Activated B cell treated with CpG ODN at 0.5 μM for 24 hours (primary cell): ENCODE measurements around the gene LCN6. TPM values are rescaled to one million over a fixed set of nuclear protein-coding genes. Genes with fewer than 3 reads are reported as not detected.

Source experiments
- ATAC-seq: fragments of 200-7000 bp; cut with Tn5 transposase; one replicate; pipeline ENCODE4 v1.10.0; 2021; ENCODE audit warnings: low read depth, mild to moderate bottlenecking, moderate library complexity
- CTCF ChIA-PET: fragments of 350-600 bp; sonication (Branson Sonifier 250); formaldehyde crosslinking; loops from one replicate; lab custom pipeline; 2021; ENCODE audit warnings: antibody characterized with exemption; lab: Charles Lee
- POLR2A ChIA-PET: fragments of 350-600 bp; sonication (Branson Sonifier 250); formaldehyde crosslinking; loops from one replicate; lab custom pipeline; 2021; ENCODE audit warnings: antibody characterized with exemption; lab: Charles Lee
- DNase-seq: peaks from one replicate; pipeline ENCODE4 v3.0.0; 2022
- H3K27ac Mint-ChIP-seq: one replicate; pipeline ENCODE4 v1.8.0; 2020; ENCODE audit warnings: mixed read lengths
- H3K27me3 Mint-ChIP-seq: one replicate; pipeline ENCODE4 v1.8.0; 2021; ENCODE audit warnings: mixed read lengths
- H3K36me3 Mint-ChIP-seq: one replicate; pipeline ENCODE4 v1.8.0; 2021; ENCODE audit warnings: low read depth, mixed read lengths
- H3K4me1 Mint-ChIP-seq: one replicate; pipeline ENCODE4 v1.8.0; 2021; ENCODE audit warnings: mixed read lengths
- H3K4me3 Mint-ChIP-seq: one replicate; pipeline ENCODE4 v1.8.0; 2020; ENCODE audit warnings: mild to moderate bottlenecking, mixed read lengths
- H3K9me3 Mint-ChIP-seq: one replicate; pipeline ENCODE4 v1.8.0; 2020; ENCODE audit warnings: mixed read lengths
- CTCF ChIP-seq: fragments of 200-600 bp; IDR thresholded peaks from one replicate; pipeline ENCODE4 v1.8.0; 2022; ENCODE audit warnings: antibody characterized with exemption, mild to moderate bottlenecking
- intact Hi-C: fragments of 100-400 bp; cut with micrococcal nuclease; formaldehyde crosslinking; loops from one replicate; pipeline ENCODE4 v1.15.1; 2024
- total RNA-seq: library from RNA; stranded (reverse); gene quantifications from 2 replicates; pipeline ENCODE4 v1.2.3, GENCODE V29; 2022

The LCN6 gene
- total RNA-seq, 1 donor from 2014 or later = not detected

DNA sequence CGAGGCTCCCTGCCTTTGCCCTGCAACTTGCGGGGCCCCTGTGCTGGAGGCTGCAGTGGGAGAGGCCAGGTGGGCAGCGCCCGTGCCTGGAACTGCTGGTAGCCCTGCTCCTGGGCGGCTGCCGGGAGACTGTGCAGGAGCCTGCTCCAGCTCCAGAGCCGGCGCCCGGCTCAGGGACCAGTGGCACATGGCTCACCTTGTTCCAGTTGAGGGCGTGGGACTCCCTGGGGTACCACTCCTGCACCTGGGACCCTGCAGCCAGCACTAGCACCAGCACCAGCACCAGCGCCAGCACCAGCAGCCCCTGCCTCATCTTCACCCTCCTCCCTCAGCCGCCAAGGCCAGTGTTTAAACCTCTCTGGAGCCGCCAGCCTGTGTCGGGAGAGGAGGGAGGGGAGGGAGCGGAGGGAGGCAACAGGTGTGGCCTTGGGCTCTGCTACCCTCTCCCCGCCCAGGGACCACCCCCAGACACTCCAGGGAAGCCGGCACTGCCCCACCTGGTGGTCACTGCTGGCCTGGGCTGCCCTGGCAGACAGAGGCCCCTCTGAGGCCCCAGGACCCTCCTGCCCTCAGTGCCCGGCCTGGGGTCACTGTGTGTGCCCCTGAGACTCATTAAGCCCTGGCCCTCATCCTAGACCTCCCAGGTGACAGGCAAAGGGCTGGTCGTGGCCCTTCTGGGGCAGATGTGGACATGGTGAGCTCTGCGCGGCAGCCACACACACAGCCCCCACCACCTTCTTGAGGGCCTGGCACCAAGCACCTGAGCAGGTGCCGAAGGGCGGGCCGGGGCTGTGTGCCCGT is 5.5 kb downstream of the LCN6 start, which contains the start of gene LCN10:
Gene LCN10 (minus strand): TSS at position 350 of the 801 bp plus-strand sequence. CDS start 37 bp downstream, at position 313.
- ATAC-seq = no peak
- POLR2A ChIA-PET = interaction anchor here (1.9 to 4.4 kb wide), 5 partner anchors 8 to 344 kb away, joined by 5 to 86 read pairs (median 15); partner anchors contain the start of genes LCN8 and MAN1B1

DNA sequence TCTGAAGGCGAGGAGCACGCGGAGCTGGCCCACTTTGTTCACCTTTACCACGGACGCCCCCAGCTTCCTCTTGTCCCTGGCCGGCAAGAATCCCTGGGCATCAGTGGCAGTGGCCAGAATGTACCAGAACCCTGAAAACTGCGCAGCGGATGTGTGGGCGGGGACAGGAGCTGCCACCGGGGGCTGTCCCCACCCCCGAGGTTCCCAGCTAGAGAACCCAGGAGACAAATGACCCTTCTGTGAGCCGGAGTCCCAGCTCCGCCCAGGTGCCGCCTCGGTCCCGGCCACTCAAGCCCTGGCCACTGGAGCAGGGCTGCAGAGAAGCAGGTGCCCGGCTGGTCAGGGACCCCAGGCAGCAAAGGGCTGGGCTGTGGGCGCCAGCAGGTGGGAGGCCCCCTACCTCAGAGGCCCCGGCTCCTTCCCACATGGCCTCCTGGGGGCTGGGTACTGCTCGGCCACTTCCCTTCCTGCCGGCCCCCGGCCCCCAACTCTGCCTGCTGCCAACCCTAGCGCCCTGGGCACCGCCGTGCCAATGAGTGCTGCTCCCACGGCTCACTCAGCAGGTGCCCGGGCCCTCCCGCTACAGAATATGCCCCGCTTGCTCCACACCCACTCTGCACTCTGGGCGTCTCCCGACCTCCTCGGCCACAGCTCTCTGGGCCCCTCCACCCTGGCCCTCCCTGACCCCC is 6.3 kb downstream of the LCN6 start:
- POLR2A ChIA-PET = interaction anchor here (0.7 to 4.4 kb wide), 9 partner anchors 9 to 459 kb away, joined by 3 to 86 read pairs (median 5); partner anchors contain the start of genes LCN8, MAN1B1 and TPRN
- H3K4me3 Mint-ChIP-seq = peak overlapping the region; percentile 86

More for the DNA sequence above, 5.5 kb downstream of the LCN6 start, which contains the start of gene LCN10:
- H3K4me1 Mint-ChIP-seq = peaks cover 51% of the 10 kb centered on the region
- peak within 1 kb of the TSS; percentile 74 for H3K27ac Mint-ChIP-seq
- intact Hi-C loops = loop anchor here (1.0 kb wide), 1 partner anchor 14 kb away; no protein-coding TSS in a partner anchor
- CTCF ChIA-PET = interaction anchor here (2.1 kb wide), 1 partner anchor 14 kb away, joined by 14 read pairs; no protein-coding TSS in a partner anchor
- no peaks in the 10 kb centered on the region for H3K9me3 Mint-ChIP-seq
- H3K36me3 Mint-ChIP-seq = peaks cover 19% of the 10 kb centered on the region
- H3K4me3 Mint-ChIP-seq = peak within 1 kb of the TSS; percentile 86
- no peaks in the 10 kb centered on the region for H3K27me3 Mint-ChIP-seq
- no peak for TF ChIP-seq CTCF
- no peak for DNase-seq

GRCh38 chr9:136740971-136741882 is 7.1 kb downstream of the LCN6 start:
- ATAC-seq (peak; percentile 18), DNase-seq (no peak)
- Mint-ChIP-seq H3K9me3 (no peaks in the 10 kb centered on the region), H3K27me3 (no peaks in the 10 kb centered on the region), H3K4me1 (peaks cover 46% of the 10 kb centered on the region), H3K27ac (peak overlapping the region; percentile 73), H3K4me3 (peak overlapping the region; percentile 86), H3K36me3 (peaks cover 20% of the 10 kb centered on the region)
- TF ChIP-seq CTCF = no peak
- intact Hi-C loops = loop anchor here (1.0 kb wide), 1 partner anchor 8 kb away; no protein-coding TSS in a partner anchor
- ChIA-PET POLR2A (interaction anchor here (0.7 to 4.4 kb wide), 9 partner anchors 10 to 460 kb away, joined by 3 to 86 read pairs (median 5); partner anchors contain the start of genes LCN8, MAN1B1 and TPRN), CTCF (interaction anchor here (0.8 to 2.1 kb wide), 4 partner anchors 12 to 346 kb away, joined by 3 to 14 read pairs (median 3); partner anchors contain the start of genes LCN8 and MAN1B1)

More for the DNA sequence above, 6.3 kb downstream of the LCN6 start:
- Mint-ChIP-seq H3K27me3 (no peaks in the 10 kb centered on the region), H3K4me1 (peaks cover 50% of the 10 kb centered on the region), H3K9me3 (no peaks in the 10 kb centered on the region), H3K27ac (peak overlapping the region; percentile 74), H3K36me3 (peaks cover 20% of the 10 kb centered on the region)
- TF ChIP-seq CTCF = no peak
- peak; percentile 57 for DNase-seq
- intact Hi-C loops = loop anchor here (1.0 kb wide), 2 partner anchors 7 to 14 kb away; no protein-coding TSS in a partner anchor
- CTCF ChIA-PET = interaction anchor here (0.8 to 2.1 kb wide), 4 partner anchors 13 to 345 kb away, joined by 3 to 14 read pairs (median 3); partner anchors contain the start of genes LCN8 and MAN1B1
- ATAC-seq = peak; percentile 79

GRCh38 chr9:136740491-136740890 is 7.8 kb downstream of the LCN6 start:
- intact Hi-C loops = no loop called here
- DNase-seq (no peak), ATAC-seq (no peak)
- H3K27me3 Mint-ChIP-seq = no peaks in the 10 kb centered on the region
- peaks cover 46% of the 10 kb centered on the region for H3K4me1 Mint-ChIP-seq
- POLR2A ChIA-PET = interaction anchor here (1.9 to 4.4 kb wide), 4 partner anchors 10 to 346 kb away, joined by 5 to 86 read pairs (median 12); partner anchors contain the start of gene MAN1B1
- CTCF ChIA-PET = no interaction called here
- no peak overlapping the region for H3K27ac Mint-ChIP-seq
- no peaks in the 10 kb centered on the region for H3K9me3 Mint-ChIP-seq
- H3K4me3 Mint-ChIP-seq = peak overlapping the region; percentile 58
- H3K36me3 Mint-ChIP-seq = peaks cover 20% of the 10 kb centered on the region
- TF ChIP-seq CTCF = no peak
